CMK (cell line): ENCODE results near the gene IREB2.
A peak's percentile ranks its signal among the peaks of the same experiment; 100 is the strongest.
"Not testable (repeated sequence)": the region's sequence is repeated elsewhere in the genome, so short reads cannot be mapped to it uniquely, and the experiment has no call there.

Experiments used
- DNase-seq: peaks from one replicate; pipeline ENCODE4 v3.0.0-alpha.2; 2010; ENCODE audit warnings: low read depth

The IREB2 gene, protein sequence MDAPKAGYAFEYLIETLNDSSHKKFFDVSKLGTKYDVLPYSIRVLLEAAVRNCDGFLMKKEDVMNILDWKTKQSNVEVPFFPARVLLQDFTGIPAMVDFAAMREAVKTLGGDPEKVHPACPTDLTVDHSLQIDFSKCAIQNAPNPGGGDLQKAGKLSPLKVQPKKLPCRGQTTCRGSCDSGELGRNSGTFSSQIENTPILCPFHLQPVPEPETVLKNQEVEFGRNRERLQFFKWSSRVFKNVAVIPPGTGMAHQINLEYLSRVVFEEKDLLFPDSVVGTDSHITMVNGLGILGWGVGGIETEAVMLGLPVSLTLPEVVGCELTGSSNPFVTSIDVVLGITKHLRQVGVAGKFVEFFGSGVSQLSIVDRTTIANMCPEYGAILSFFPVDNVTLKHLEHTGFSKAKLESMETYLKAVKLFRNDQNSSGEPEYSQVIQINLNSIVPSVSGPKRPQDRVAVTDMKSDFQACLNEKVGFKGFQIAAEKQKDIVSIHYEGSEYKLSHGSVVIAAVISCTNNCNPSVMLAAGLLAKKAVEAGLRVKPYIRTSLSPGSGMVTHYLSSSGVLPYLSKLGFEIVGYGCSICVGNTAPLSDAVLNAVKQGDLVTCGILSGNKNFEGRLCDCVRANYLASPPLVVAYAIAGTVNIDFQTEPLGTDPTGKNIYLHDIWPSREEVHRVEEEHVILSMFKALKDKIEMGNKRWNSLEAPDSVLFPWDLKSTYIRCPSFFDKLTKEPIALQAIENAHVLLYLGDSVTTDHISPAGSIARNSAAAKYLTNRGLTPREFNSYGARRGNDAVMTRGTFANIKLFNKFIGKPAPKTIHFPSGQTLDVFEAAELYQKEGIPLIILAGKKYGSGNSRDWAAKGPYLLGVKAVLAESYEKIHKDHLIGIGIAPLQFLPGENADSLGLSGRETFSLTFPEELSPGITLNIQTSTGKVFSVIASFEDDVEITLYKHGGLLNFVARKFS

GRCh38 chr15:78437762-78438618, at the start of gene IREB2:
Gene IREB2, plus strand, starts transcription at chr15:78438216. Its CDS starts 122 bp downstream, at chr15:78438338.
- peak; percentile 95 for DNase-seq

DNA sequence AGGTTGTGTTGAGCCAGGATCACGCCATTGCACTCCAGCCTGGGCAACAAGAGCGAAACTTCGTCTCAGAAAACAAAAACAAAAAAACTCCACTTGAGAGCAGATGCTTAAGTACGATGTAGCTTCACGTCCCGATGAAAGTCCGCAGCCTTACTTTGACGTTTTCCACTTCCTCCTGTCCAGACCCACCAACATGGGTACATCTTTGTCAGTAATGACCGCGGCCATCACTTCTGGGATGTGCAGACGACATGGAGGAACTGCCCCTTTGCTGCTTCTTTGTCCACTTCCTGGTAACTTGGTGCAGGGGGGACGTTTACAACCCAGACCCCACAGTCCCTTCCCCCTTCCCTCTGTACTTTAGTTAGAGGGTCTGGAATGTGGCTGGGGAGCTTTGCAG, 49.2 kb upstream of the IREB2 start:
- no peak for DNase-seq

DNA sequence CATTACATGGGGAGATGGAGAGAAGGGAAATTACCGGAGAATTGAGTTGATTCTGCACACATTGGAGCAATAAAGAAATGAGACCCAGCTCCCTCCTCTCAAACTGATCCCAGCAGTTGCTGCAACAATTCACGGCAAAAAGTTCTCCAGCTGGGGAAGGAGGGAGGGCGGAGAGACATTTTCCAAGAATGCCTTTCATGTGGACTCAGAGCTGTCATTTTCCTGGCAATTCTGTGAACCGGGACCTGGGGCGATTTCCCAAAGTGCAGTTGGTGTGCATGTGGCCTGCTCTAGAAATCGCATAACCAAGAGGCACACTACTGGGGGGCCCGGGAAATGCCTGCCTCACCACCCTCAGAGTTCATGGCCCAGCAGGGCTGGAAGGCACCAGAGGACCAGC, 48.7 kb upstream of the IREB2 start:
- no peak for DNase-seq

- DNase-seq: no peak
Measured at GRCh38 chr15:78389738-78390137, 48.3 kb upstream of the IREB2 start.

DNA sequence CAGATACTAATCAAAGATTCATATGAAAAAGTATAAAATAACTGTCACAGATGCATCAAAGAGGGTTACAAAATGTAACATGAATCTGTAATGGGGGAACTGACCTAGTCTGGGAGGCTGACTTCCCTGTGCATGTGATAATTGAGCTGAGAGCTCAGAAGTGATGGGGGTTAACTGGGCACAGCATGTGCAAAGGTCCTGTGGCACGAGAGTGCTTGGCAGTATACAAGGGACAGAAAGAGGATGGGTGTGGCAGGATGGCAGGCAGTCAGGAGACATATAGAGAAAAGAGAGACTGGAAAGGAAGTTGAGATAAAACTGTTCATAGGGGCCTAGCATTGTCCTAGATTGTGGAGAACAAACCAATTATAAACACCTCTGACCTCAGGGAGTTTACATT, 47.8 kb upstream of the IREB2 start:
- no peak for DNase-seq

- DNase-seq: no peak
Measured at GRCh38 chr15:78390826-78391225, 47.2 kb upstream of the IREB2 start.

GRCh38 chr15:78391781-78392180, 46.2 kb upstream of the IREB2 start:
- DNase-seq: no peak

DNA sequence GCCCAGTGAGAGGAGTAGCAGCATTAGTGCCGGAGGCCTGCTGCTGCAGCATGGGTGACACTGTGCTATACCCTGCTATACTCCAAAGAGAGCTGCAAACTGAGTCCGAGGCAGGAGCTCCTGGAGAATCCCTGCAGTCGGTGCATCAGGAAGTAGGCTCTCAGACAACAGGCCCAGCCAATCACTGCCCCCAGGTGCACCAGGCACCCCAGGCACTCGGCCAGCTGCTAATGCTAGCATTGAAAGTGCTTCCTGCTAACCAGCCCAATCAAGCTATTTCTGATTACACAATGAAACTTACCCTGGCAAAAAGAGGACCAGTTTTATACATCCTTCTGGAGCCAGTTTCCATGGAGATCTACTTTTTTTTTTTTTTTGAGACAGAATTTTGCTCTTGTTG, 45.6 kb upstream of the IREB2 start:
- no peak for DNase-seq

GRCh38 chr15:78393137-78393536, 44.9 kb upstream of the IREB2 start:
- no peak for DNase-seq

DNA sequence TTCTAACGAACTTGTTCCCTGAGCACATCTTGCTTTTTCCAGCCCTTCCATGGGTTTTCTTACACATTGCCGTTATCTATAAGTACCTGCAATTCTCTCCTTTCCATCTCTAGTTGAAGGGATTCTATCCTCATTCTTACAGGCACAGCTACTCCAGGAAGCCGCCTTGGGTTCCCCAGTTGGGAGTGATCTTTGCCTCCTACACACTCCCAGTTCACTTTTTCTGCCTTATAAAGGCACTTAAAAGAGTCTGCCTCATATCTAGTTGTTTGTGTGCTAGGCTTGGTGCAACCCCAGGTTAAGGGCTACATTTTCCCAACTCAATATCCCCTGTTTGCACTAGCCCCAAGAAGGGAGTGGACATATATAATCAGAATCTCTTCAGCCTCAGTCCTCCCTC, 44.0 kb upstream of the IREB2 start:
- DNase-seq: no peak

DNA sequence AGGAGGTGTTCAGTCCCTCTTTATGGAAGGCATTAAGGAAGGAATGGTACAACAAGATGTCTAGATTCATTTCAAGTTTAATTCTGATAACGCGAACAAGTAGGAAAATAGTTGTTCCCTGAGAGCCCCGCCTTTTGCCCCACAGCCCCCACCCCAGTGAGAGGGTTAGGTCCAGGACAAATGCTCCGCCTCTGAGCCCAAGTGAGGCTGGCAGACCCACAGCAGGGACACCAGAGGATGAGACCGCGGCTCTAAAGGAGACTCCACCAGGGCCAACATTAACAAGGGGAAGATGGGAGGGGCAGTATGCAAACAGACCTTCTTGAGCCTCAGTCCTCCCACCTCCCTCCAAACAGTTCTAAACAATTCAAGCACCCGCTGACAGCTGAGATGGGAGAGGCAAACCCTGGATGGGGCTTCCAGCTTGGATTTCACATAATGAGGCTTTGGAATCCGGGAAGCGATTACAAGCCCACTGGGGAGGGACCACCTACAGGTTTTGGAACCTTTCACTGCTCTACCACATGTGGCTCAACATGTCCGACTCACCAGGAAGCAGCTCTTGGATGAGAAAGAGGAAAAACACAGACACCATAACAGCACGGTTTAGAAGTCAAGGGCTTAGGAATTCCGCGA, 42.9 kb upstream of the IREB2 start:
- DNase-seq: no peak

GRCh38 chr15:78396186-78396814, 41.7 kb upstream of the IREB2 start:
- DNase-seq: no peak

DNA sequence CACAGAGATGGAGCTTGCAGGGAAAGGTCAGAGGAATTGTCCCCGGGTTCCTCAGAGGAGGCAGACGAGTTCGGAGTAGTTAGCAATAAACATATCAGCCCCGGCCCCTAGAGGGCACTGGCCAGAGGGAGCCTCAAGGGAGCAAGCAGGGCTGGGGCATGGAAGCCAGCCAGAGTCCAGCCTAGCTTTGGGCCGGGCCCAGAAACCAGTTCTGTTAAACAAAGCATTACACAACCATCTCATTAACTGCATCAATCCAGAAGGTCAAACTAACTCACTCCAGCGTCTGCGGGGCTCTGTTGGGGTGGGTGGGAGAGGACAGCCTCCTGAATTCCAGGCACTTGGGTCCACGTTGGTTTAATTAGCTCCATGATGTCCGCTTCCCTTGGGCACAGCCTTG, 41.0 kb upstream of the IREB2 start:
- DNase-seq: peak; percentile 21

- no peak for DNase-seq
Measured at GRCh38 chr15:78397382-78397781, 40.6 kb upstream of the IREB2 start.

- no peak for DNase-seq
Measured at GRCh38 chr15:78398076-78398825, 39.8 kb upstream of the IREB2 start.

DNA sequence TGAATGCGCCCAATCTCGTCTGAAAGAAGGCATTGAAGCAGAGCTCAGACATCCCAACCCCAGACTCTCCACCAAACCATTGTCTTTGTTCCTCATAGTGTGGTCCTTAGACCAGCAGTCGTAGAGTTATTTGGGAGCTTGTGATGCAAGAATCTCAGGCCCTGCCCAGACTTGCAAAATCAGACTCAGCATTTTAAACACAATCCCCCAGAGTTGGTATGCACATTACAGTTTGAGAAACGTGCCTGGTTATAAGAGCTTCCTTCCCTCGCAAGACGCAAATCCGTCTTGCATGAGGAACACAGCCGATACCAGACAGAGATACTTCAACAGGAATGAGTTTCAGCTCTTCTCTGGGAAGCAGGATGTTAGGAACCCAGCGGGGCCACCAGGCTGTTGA, 38.9 kb upstream of the IREB2 start:
- no peak for DNase-seq

DNA sequence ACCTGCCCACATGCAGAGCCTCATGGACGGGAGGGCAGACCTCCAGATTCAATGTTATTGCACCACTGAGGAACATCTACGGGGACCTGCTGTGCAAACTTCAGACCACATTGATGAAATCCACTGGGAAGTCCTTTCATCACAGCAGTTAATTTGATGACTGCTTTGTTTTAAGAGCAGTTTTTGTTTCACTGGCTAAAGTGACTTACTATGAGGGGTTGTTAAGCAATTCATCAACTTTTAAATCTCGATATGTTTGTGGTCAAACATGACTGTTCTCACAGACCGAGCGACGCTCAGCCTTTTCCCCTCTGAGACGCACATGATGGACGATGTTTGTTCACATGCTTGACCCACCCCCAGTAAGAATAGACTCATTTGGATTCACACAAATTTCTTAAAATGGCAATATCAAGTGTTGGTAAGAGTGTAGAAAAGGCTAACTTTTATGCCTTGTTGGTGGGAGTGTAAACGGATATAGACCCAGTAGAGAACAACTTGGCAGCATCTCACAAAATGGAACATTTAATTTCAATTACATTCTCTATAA, 35.9 kb upstream of the IREB2 start:
- no peak for DNase-seq

DNA sequence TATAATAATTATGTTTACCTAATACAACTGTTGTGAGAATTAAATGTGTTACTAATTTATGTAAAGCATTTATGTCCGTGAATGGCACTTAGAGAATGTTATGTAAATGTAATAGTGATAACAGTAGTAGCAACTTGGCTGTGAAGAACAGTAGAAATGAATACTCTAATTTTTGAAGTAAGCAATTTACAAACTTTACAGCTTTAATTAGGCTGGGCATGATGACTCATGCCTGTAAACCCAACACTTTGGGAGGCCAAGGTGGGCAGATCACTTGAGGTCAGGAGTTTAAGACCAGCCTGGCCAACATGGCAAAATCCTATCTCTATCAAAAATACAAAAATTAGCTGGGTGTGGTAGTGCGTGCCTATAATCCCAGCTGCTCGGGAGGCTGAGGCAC, 33.9 kb upstream of the IREB2 start:
- no peak for DNase-seq

DNA sequence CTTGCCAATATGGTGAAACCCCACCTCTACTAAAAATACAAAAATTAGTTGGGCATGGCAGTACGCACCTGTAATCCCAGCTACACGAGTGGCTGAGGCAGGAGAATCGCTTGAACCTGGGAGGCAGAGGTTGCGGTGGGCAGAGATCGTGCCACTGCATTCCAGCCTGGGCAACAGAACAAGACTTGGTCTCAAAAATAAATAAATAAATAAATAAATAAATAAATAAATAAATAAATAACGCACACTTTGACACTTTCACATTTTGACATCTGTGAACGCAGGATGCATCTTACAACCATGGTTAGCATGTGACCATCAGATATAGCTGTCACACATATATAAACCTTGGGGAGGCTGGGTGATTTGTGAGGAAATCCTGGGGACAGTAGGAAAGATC, 33.2 kb upstream of the IREB2 start:
- DNase-seq: not testable (repeated sequence)

DNA sequence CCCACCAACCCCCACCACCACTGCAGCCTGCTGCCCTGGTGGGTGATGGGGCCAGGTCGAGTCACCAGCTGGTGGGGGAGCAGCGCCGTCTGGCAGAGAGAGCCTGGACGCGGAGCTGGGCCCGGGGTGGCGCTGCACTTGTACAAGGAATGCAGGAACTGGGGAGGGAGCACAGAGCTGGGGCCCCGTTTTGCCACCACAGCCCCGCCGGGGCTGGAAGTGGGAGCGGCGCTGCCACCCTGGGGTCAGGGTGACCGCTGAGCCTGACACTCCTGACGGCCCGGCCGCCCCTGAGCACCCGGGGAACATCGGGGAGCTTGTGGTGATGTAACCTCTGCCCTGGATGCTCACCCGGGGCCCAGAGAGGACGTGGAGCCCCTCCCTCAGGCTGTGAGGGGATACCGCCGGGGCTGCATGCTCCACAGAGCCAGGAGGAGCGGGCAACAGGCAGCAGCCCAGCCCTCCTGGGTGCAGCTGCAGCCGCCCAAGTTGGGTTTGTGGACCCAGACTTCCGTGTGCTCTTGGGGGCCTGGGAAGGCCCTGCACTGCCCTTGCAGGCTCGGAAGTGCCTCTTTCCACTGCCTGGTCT, 32.6 kb upstream of the IREB2 start:
- DNase-seq: no peak
